H9 (cell line): ENCODE data around the gene PLEKHA4. TPM values are rescaled to one million over a fixed set of nuclear protein-coding genes. Genes with fewer than 3 reads are reported as not detected.

Source experiments
- DNase-seq: peaks from one replicate; pipeline ENCODE4 v3.0.0-alpha.2; 2017
- H2AFZ ChIP-seq: one replicate; pipeline ENCODE4 v1.6.1; 2013; ENCODE audit warnings: mild to moderate bottlenecking, low read length, control low read depth, moderate library complexity
- H2AK5ac ChIP-seq: 2 replicates; pipeline ENCODE4 v1.6.1; 2013; ENCODE audit warnings: low read length, control low read depth, mixed read lengths; ENCODE audit not compliant: insufficient read length
- H2BK120ac ChIP-seq: one replicate; pipeline ENCODE4 v1.6.1; 2013; ENCODE audit warnings: low read depth, mild to moderate bottlenecking, low read length, control low read depth, inconsistent platforms; ENCODE audit not compliant: poor library complexity, severe bottlenecking
- H2BK12ac ChIP-seq: 2 replicates; pipeline ENCODE4 v1.6.1; 2013; ENCODE audit warnings: low read length, control low read depth, mixed read lengths, low read depth; ENCODE audit not compliant: insufficient read length
- H2BK15ac ChIP-seq: 2 replicates; pipeline ENCODE4 v1.6.1; 2013; ENCODE audit warnings: low read depth, low read length, control low read depth
- H2BK20ac ChIP-seq: one replicate; pipeline ENCODE4 v1.6.1; 2013; ENCODE audit warnings: low read depth, mild to moderate bottlenecking, low read length, control low read depth, inconsistent platforms; ENCODE audit not compliant: poor library complexity, severe bottlenecking
- H2BK5ac ChIP-seq: 2 replicates; pipeline ENCODE4 v1.6.1; 2013; ENCODE audit warnings: low read length, control low read depth, mixed read lengths; ENCODE audit not compliant: insufficient read length
- H3K14ac ChIP-seq: 2 replicates; pipeline ENCODE4 v1.6.1; 2013; ENCODE audit warnings: low read length, control low read depth; ENCODE audit not compliant: insufficient read depth
- H3K18ac ChIP-seq: 2 replicates; pipeline ENCODE4 v1.6.1; 2013; ENCODE audit warnings: low read depth, mild to moderate bottlenecking, mixed read lengths, low read length, control low read depth; ENCODE audit not compliant: insufficient read length
- H3K23ac ChIP-seq: 2 replicates; pipeline ENCODE4 v1.6.1; 2013; ENCODE audit warnings: low read length, control low read depth, mixed read lengths, low read depth; ENCODE audit not compliant: insufficient read length
- H3K23me2 ChIP-seq: 2 replicates; pipeline ENCODE4 v1.6.1; 2013; ENCODE audit warnings: low read depth, mild to moderate bottlenecking, mixed read lengths, low read length, control low read depth; ENCODE audit not compliant: insufficient read length, poor library complexity, severe bottlenecking
- H3K27ac ChIP-seq: 2 replicates; pipeline ENCODE4 v1.5.1; 2013; ENCODE audit warnings: low read length, control low read depth, mixed read lengths, low read depth; ENCODE audit not compliant: insufficient read length
- H3K27me3 ChIP-seq: 2 replicates; pipeline ENCODE4 v1.6.1; 2013; ENCODE audit warnings: low read length, control low read depth, inconsistent platforms; ENCODE audit not compliant: insufficient read depth
- H3K4ac ChIP-seq: 2 replicates; pipeline ENCODE4 v1.6.1; 2013; ENCODE audit warnings: low read depth, mild to moderate bottlenecking, control low read depth, inconsistent platforms, low read length, moderate library complexity
- H3K4me1 ChIP-seq: 2 replicates; pipeline ENCODE4 v1.6.1; 2013; ENCODE audit warnings: low read length, control low read depth, inconsistent platforms; ENCODE audit not compliant: insufficient read depth
- H3K4me2 ChIP-seq: 2 replicates; pipeline ENCODE4 v1.6.1; 2013; ENCODE audit warnings: low read length, control low read depth, mixed read lengths; ENCODE audit not compliant: insufficient read length, insufficient read depth
- H3K56ac ChIP-seq: 2 replicates; pipeline ENCODE4 v1.6.1; 2013; ENCODE audit warnings: low read depth, mild to moderate bottlenecking, mixed read lengths, low read length, control low read depth; ENCODE audit not compliant: insufficient read length
- H3K79me1 ChIP-seq: 2 replicates; pipeline ENCODE4 v1.6.1; 2013; ENCODE audit warnings: low read depth, mild to moderate bottlenecking, moderate library complexity, low read length, control low read depth, inconsistent platforms; ENCODE audit not compliant: insufficient read depth, poor library complexity, severe bottlenecking
- H3K79me2 ChIP-seq: 2 replicates; pipeline ENCODE4 v1.6.1; 2013; ENCODE audit warnings: low read length, control low read depth, inconsistent platforms; ENCODE audit not compliant: insufficient read depth
- H3K9ac ChIP-seq: 2 replicates; pipeline ENCODE4 v1.6.1; 2013; ENCODE audit warnings: low read length, control low read depth, mixed read lengths; ENCODE audit not compliant: insufficient read length; ENCODE audit errors: extremely low read depth
- H3K9me3 ChIP-seq: one replicate; pipeline ENCODE4 v1.6.1; 2013; ENCODE audit warnings: low read depth, low read length, inconsistent platforms; ENCODE audit not compliant: control insufficient read depth
- H3T11ph ChIP-seq: one replicate; pipeline ENCODE4 v1.6.1; 2013; ENCODE audit warnings: mild to moderate bottlenecking, low read length, control low read depth, inconsistent platforms
- H4K20me1 ChIP-seq: one replicate; pipeline ENCODE4 v1.6.1; 2013; ENCODE audit not compliant: control insufficient read depth, insufficient read length, insufficient read depth
- H4K5ac ChIP-seq: 2 replicates; pipeline ENCODE4 v1.6.1; 2013; ENCODE audit warnings: low read depth, mild to moderate bottlenecking, mixed read lengths, low read length, control low read depth; ENCODE audit not compliant: insufficient read length
- H4K8ac ChIP-seq: replicated peaks from 2 replicates; pipeline ENCODE4 v1.6.1; 2013; ENCODE audit warnings: low read length, control low read depth, mixed read lengths, low read depth; ENCODE audit not compliant: insufficient read length
- H4K91ac ChIP-seq: 2 replicates; pipeline ENCODE4 v1.6.1; 2013; ENCODE audit warnings: low read depth, mild to moderate bottlenecking, moderate library complexity, mixed read lengths, low read length, control low read depth; ENCODE audit not compliant: insufficient read length
- H3K27ac Mint-ChIP-seq, 3 experiments: 2 replicates in 2 of 3; 3 replicates in 1 of 3; pipeline ENCODE4 v1.8.0; 2020 to 2021; ENCODE audit warnings: mixed read lengths in 3 of 3, mild to moderate bottlenecking in 1 of 3, moderate library complexity in 1 of 3
- H3K27me3 Mint-ChIP-seq: 2 replicates; pipeline ENCODE4 v1.8.0; 2021; ENCODE audit warnings: low read depth, mild to moderate bottlenecking, moderate library complexity, mixed read lengths
- H3K36me3 Mint-ChIP-seq, 3 experiments: 2 replicates in 2 of 3; 3 replicates in 1 of 3; pipeline ENCODE4 v1.8.0; 2020 to 2021; ENCODE audit warnings: low read depth in 3 of 3, mixed read lengths in 3 of 3; ENCODE audit not compliant: insufficient read depth in 1 of 3
- H3K4me1 Mint-ChIP-seq, 2 experiments: 2 replicates each; pipeline ENCODE4 v1.8.0; 2020; ENCODE audit warnings: mixed read lengths in 2 of 2
- H3K4me3 Mint-ChIP-seq, 2 experiments: 2 replicates in 1 of 2; 3 replicates in 1 of 2; pipeline ENCODE4 v1.8.0; 2020 to 2021; ENCODE audit warnings: mild to moderate bottlenecking in 2 of 2, mixed read lengths in 2 of 2, moderate library complexity in 1 of 2
- H3K9me3 Mint-ChIP-seq, 2 experiments: 2 replicates in 1 of 2; 3 replicates in 1 of 2; pipeline ENCODE4 v1.8.0; 2020; ENCODE audit warnings: mild to moderate bottlenecking in 2 of 2, mixed read lengths in 2 of 2, moderate library complexity in 1 of 2
- WGBS: extraction: QIAGEN DNeasy Blood & Tissue Kit; methylation state at CpG from one replicate; pipeline ENCODE4 v1.1.7; 2013; ENCODE audit warnings: missing lambda C conversion rate, low lambda C conversion rate, mixed read lengths; ENCODE audit not compliant: insufficient read length; ENCODE audit errors: extremely low coverage; 5-methylcytosine and 5-hydroxymethylcytosine counted together
- total RNA-seq: library from RNA; stranded (reverse); gene quantifications from 2 replicates; pipeline ENCODE4 v1.2.1, GENCODE V29; 2021
- TF ChIP-seq, protein P1 (sequence below): fragments of 200-600 bp; sonication (generic); conservative IDR thresholded peaks from 3 replicates; pipeline ENCODE4 v1.8.0; 2021; ENCODE audit warnings: antibody characterized with exemption, mild to moderate bottlenecking

The PLEKHA4 gene
- total RNA-seq, 1 experiment from 2014 or later = 15.3 TPM

DNA sequence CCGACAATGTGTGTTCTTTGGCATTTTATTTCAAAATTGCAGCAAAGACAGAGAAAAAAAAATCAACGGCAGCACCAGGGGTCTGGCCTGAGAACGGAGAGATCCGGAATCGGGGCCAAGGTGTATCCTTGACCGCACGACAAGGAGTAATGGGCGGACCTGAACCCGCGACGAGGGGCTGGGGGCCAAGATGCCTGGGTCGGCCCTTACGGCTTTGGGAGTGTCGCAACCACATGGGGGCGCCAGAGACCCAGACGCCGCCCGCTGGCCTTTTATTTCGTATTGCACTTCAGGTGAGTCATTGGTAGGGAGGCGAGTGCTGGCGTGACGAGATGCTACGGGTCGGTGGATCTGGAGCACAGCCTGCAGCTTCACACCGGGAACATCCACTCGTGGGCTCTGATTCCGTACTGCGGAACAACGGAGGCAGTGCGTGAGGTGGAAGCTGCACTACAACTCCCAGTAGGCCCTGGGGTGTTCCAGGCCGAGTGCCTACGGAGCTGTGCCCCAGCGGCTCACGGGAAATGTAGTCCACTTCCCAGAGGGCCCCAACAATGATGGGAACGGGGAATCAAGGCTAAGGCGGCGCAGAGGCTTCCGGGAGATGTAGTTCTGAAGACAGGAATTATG lies 73.2 kb downstream of the PLEKHA4 start:
- no peak overlapping the region for H2AFZ ChIP-seq
- no peak overlapping the region for H2BK12ac ChIP-seq
- no peak overlapping the region for H2BK20ac ChIP-seq
- Mint-ChIP-seq H3K27me3 (no peaks in the 10 kb centered on the region; the same call in 1 of the 2 replicates), H3K27ac (peak overlapping the region; percentile 90 to 99 (median 98); a peak in 6 of 7 replicates), H3K9me3 (0 out of 5 replicates have a peak, but pooled peaks cover 0 to 2% of the 10 kb centered on the region in 2 experiments), H3K4me1 (peaks cover 17 to 18% of the 10 kb centered on the region in 2 experiments), H3K36me3 (no peaks in the 10 kb centered on the region; a peak in 1 of 7 replicates), H3K4me3 (peak overlapping the region; percentile 91 to 95)
- H3K14ac ChIP-seq = peak overlapping the region; percentile 69; the same call in 1 of the 2 replicates
- H3K27ac ChIP-seq = no peak overlapping the region
- no peak overlapping the region for H4K5ac ChIP-seq
- H3K4me1 ChIP-seq = peaks cover 6% of the 10 kb centered on the region; the same call in 1 of the 2 replicates
- H2BK120ac ChIP-seq = no peak overlapping the region
- H2AK5ac ChIP-seq = no peak overlapping the region
- H3K27me3 ChIP-seq = no peaks in the 10 kb centered on the region
- H3K23ac ChIP-seq = no peak overlapping the region
- H4K91ac ChIP-seq = no peak overlapping the region
- no peaks in the 10 kb centered on the region for H3K79me2 ChIP-seq
- no CpG with 5 or more reads among the region's 38 CpGs for WGBS
- H2BK5ac ChIP-seq = no peak overlapping the region
- H3K9ac ChIP-seq = peak overlapping the region; percentile 40
- no peaks in the 10 kb centered on the region for H3K9me3 ChIP-seq
- H2BK15ac ChIP-seq = no peak overlapping the region
- H3K4me2 ChIP-seq = peak overlapping the region; percentile 47
- H3K79me1 ChIP-seq = no peaks in the 10 kb centered on the region
- H3K23me2 ChIP-seq = no peaks in the 10 kb centered on the region
- H4K8ac ChIP-seq = no peak overlapping the region
- no peaks in the 10 kb centered on the region for H4K20me1 ChIP-seq
- H3K18ac ChIP-seq = peak overlapping the region; percentile 90
- H3K56ac ChIP-seq = no peak overlapping the region
- TF ChIP-seq, protein P1, sequence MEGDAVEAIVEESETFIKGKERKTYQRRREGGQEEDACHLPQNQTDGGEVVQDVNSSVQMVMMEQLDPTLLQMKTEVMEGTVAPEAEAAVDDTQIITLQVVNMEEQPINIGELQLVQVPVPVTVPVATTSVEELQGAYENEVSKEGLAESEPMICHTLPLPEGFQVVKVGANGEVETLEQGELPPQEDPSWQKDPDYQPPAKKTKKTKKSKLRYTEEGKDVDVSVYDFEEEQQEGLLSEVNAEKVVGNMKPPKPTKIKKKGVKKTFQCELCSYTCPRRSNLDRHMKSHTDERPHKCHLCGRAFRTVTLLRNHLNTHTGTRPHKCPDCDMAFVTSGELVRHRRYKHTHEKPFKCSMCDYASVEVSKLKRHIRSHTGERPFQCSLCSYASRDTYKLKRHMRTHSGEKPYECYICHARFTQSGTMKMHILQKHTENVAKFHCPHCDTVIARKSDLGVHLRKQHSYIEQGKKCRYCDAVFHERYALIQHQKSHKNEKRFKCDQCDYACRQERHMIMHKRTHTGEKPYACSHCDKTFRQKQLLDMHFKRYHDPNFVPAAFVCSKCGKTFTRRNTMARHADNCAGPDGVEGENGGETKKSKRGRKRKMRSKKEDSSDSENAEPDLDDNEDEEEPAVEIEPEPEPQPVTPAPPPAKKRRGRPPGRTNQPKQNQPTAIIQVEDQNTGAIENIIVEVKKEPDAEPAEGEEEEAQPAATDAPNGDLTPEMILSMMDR = peak; percentile 99
- no peak overlapping the region for H3K4ac ChIP-seq
- peak; percentile 94 for DNase-seq
- no peak overlapping the region for H3T11ph ChIP-seq
